ENCODE measurements around the gene RSRC1. TPM values are rescaled to one million over a fixed set of nuclear protein-coding genes. Genes with fewer than 3 reads are reported as not detected.

RSRC1 gene
- total RNA-seq, 2 donors from 2014 or later, result 35.6 to 45.8 TPM

DNA sequence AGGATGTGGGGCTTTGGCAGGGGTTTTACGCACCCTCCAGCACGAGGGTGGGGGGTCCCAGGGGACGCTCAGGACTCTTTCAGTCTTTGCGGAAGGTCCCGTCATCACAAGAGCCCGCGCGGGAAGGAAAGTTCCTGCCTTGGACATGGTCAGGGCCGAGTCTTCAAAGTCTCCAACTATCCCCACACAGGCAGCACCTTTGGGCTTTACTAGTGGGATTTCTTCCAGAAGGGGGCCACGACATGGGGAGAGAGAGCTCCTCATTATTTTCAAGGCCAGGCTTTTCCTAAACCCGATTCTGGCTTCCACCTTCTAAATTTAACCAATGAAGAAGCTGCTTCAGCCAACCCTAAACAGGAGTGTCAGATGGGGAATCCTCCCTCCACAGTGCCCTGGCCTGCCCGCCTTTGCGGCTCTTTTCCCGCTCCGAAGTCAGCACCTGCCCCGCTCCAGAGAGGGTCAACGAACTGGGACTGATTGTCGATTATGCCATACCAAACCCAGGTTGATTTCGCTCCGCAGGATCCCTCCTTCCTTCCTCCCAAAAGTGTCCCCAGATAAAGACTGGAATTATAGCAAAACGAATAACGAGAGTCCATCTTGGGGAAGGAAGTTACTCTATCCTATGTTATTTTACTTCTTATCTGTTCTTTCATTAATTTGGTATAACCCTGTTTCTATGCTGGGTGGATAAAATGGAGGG, 14.6 kb upstream of the RSRC1 start:
- Mint-ChIP-seq H3K36me3 (ENCODE audit: insufficient read depth in 2 of 2) (peaks cover 0 to 4% of the 10 kb centered on the region in 2 donors), H3K9me3 (no peaks in the 10 kb centered on the region), H3K27ac (no peak overlapping the region), H3K27me3 (ENCODE audit: low read depth) (peaks cover 93% of the 10 kb centered on the region), H3K4me1 (ENCODE audit: low read depth) (peaks cover 26% of the 10 kb centered on the region), H3K4me3 (peak overlapping the region; percentile 51 to 56)
- no peak for DNase-seq
- ATAC-seq (replicated peaks in 1 of 2), result no peak

- peaks cover 92% of the 10 kb centered on the region for H3K27me3 Mint-ChIP-seq (ENCODE audit: low read depth)
- H3K36me3 Mint-ChIP-seq (ENCODE audit: insufficient read depth in 2 of 2), result peaks cover 0 to 4% of the 10 kb centered on the region in 2 donors
- peaks cover 26% of the 10 kb centered on the region for H3K4me1 Mint-ChIP-seq (ENCODE audit: low read depth)
- H3K9me3 Mint-ChIP-seq, result no peaks in the 10 kb centered on the region
- H3K4me3 Mint-ChIP-seq, result peak overlapping the region; percentile 51 to 56
- H3K27ac Mint-ChIP-seq, result no peak overlapping the region
- no peak for ATAC-seq (replicated peaks in 1 of 2)
- DNase-seq, result no peak
Observed at GRCh38 chr3:158095814-158096704, 13.8 kb upstream of the RSRC1 start.

- Mint-ChIP-seq H3K4me1 (ENCODE audit: low read depth) (peaks cover 26% of the 10 kb centered on the region), H3K27ac (no peak overlapping the region), H3K4me3 (peak overlapping the region; percentile 94), H3K27me3 (ENCODE audit: low read depth) (peaks cover 93% of the 10 kb centered on the region), H3K9me3 (no peaks in the 10 kb centered on the region), H3K36me3 (ENCODE audit: insufficient read depth in 2 of 2) (peaks cover 1 to 4% of the 10 kb centered on the region in 2 donors)
- DNase-seq (no peak), ATAC-seq (replicated peaks in 1 of 2) (no peak)
Observed at GRCh38 chr3:158097081-158097592, 12.8 kb upstream of the RSRC1 start.

- H3K27me3 Mint-ChIP-seq (ENCODE audit: low read depth), result peaks cover 93% of the 10 kb centered on the region
Observed at GRCh38 chr3:158097593-158098308, 12.1 kb upstream of the RSRC1 start.

DNA sequence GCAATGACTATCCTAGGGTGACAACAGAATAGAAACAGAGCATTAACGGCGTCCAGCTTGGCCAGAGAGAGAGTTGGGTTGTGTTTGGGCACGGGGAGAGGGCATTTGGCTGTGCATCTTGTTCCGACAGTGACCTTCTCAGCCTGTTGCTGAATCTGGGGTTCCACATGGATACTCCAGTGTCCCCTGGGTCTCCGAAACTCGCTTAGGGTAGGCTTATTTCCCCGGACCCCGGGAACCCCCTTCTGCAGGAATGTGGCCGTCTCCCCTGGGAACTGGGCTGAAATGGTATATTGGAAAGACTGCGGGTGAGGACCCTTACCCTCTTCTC, 11.6 kb upstream of the RSRC1 start:
- H3K36me3 Mint-ChIP-seq (ENCODE audit: insufficient read depth in 2 of 2), result peaks cover 4 to 5% of the 10 kb centered on the region in 2 donors
- no peak for ATAC-seq (replicated peaks in 1 of 2)
- H3K27me3 Mint-ChIP-seq (ENCODE audit: low read depth), result peaks cover 96% of the 10 kb centered on the region
- peak overlapping the region; percentile 31 for H3K27ac Mint-ChIP-seq
- no peaks in the 10 kb centered on the region for H3K9me3 Mint-ChIP-seq
- DNase-seq, result no peak
- H3K4me1 Mint-ChIP-seq (ENCODE audit: low read depth), result peaks cover 34% of the 10 kb centered on the region
- peak overlapping the region; percentile 94 for H3K4me3 Mint-ChIP-seq

More at GRCh38 chr3:158097593-158098308, 12.1 kb upstream of the RSRC1 start:
- peak overlapping the region; percentile 31 for H3K27ac Mint-ChIP-seq
- peak; percentile 80 to 81 for DNase-seq
- H3K4me1 Mint-ChIP-seq (ENCODE audit: low read depth), result peaks cover 29% of the 10 kb centered on the region
- peaks cover 1 to 4% of the 10 kb centered on the region in 2 donors for H3K36me3 Mint-ChIP-seq (ENCODE audit: insufficient read depth in 2 of 2)
- ATAC-seq (replicated peaks in 1 of 2), result peak; percentile 91 to 95
- H3K9me3 Mint-ChIP-seq, result no peaks in the 10 kb centered on the region
- H3K4me3 Mint-ChIP-seq, result peak overlapping the region; percentile 94

GRCh38 chr3:158098834-158099424, 11.0 kb upstream of the RSRC1 start:
- peaks cover 96% of the 10 kb centered on the region for H3K27me3 Mint-ChIP-seq (ENCODE audit: low read depth)
- no peak for ATAC-seq (replicated peaks in 1 of 2)
- peaks cover 4 to 5% of the 10 kb centered on the region in 2 donors for H3K36me3 Mint-ChIP-seq (ENCODE audit: insufficient read depth in 2 of 2)
- H3K4me3 Mint-ChIP-seq, result peak overlapping the region; percentile 94
- peaks cover 41% of the 10 kb centered on the region for H3K4me1 Mint-ChIP-seq (ENCODE audit: low read depth)
- peak overlapping the region; percentile 50 for H3K27ac Mint-ChIP-seq
- no peaks in the 10 kb centered on the region for H3K9me3 Mint-ChIP-seq
- no peak for DNase-seq

DNA sequence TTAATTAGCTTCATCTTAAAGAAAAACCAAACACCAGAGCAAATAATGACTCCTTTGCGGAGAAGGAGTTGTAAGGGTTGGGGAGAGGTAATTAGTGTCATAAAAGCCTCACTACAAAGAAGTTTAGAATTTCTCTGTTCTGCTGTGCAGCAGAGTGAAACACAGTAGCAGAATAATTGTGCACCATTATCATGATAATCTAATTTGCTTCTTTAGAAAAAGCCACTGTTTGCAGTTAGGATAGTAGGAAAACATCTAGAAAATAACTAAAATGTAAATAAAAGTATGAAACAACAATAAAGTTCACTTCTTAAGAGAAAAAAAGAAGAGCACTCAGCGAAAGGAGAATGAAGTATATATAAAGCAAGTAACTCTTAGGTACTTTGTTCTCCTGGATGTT, 9.2 kb upstream of the RSRC1 start:
- DNase-seq, result no peak
- ATAC-seq (replicated peaks in 1 of 2), result no peak
- H3K9me3 Mint-ChIP-seq, result no peaks in the 10 kb centered on the region
- peaks cover 2 to 4% of the 10 kb centered on the region in 2 donors for H3K36me3 Mint-ChIP-seq (ENCODE audit: insufficient read depth in 2 of 2)
- H3K27me3 Mint-ChIP-seq (ENCODE audit: low read depth), result peaks cover 96% of the 10 kb centered on the region
- no peak overlapping the region for H3K4me3 Mint-ChIP-seq
- H3K4me1 Mint-ChIP-seq (ENCODE audit: low read depth), result peaks cover 45% of the 10 kb centered on the region
- no peak overlapping the region for H3K27ac Mint-ChIP-seq

- DNase-seq, result no peak
- Mint-ChIP-seq H3K4me3 (no peak overlapping the region), H3K4me1 (ENCODE audit: low read depth) (peaks cover 51% of the 10 kb centered on the region), H3K36me3 (ENCODE audit: insufficient read depth in 2 of 2) (peaks cover 1 to 4% of the 10 kb centered on the region in 2 donors), H3K27me3 (ENCODE audit: low read depth) (peaks cover 96% of the 10 kb centered on the region), H3K27ac (no peak overlapping the region), H3K9me3 (no peaks in the 10 kb centered on the region)
- ATAC-seq (replicated peaks in 1 of 2), result no peak
Observed at GRCh38 chr3:158101335-158102241, 8.3 kb upstream of the RSRC1 start.

- peak overlapping the region; percentile 92 for H3K4me3 Mint-ChIP-seq
- ATAC-seq (replicated peaks in 1 of 2), result no peak
- DNase-seq, result no peak
- no peaks in the 10 kb centered on the region for H3K9me3 Mint-ChIP-seq
- H3K36me3 Mint-ChIP-seq (ENCODE audit: insufficient read depth in 2 of 2), result peaks cover 1 to 4% of the 10 kb centered on the region in 2 donors
- peaks cover 96% of the 10 kb centered on the region for H3K27me3 Mint-ChIP-seq (ENCODE audit: low read depth)
- peaks cover 54% of the 10 kb centered on the region for H3K4me1 Mint-ChIP-seq (ENCODE audit: low read depth)
- H3K27ac Mint-ChIP-seq, result no peak overlapping the region
Observed at GRCh38 chr3:158102242-158103080, 7.4 kb upstream of the RSRC1 start.

DNA sequence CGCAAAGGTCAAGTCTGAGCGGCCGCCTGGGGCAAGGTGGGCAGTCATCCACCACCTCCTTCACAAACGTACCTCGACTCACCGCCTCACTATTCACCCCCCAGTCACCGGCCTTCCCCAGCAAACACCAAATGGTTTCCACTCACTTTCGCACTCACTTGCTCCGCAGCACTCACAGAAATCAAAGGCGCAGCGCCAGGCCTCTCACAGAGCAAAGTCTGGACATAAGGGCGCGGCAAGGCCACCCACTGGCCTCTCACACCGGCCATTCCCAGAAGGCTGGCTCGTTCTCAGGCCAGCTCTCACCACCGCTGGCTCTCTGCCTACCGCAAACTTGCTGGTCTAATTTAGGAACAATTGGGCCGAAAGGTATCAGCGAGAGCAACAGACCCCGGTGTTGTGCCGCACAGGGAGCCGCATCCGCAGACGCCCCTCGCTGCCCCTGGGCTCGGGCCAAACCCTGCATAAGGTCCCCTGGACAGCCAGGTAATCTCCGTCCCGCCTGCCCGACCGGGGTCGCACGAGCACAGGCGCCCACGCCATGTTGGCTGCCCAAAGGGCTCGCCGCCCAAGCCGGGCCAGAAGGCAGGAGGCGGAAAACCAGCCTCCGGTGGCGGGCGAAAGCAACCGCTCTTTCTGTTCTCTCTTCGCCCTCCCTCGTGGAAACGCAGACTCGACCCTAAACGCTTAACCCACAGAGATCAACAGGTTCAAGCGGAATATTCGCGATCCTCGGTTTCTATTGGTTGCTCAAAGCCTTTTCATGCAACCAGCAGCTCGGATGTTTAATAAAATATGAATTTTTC, 6.6 kb upstream of the RSRC1 start:
- Mint-ChIP-seq H3K27ac (peak overlapping the region; percentile 68), H3K27me3 (ENCODE audit: low read depth) (peaks cover 96% of the 10 kb centered on the region), H3K4me3 (peak overlapping the region; percentile 92), H3K4me1 (ENCODE audit: low read depth) (peaks cover 47% of the 10 kb centered on the region), H3K36me3 (ENCODE audit: insufficient read depth in 2 of 2) (peaks cover 2 to 4% of the 10 kb centered on the region in 2 donors), H3K9me3 (no peaks in the 10 kb centered on the region)
- ATAC-seq (replicated peaks in 1 of 2), result peak; percentile 14 to 17
- peak in 1 of 2 donors; percentile 21 for DNase-seq

Measured in activated T-cell treated with anti-CD3 and anti-CD28 coated beads, Interleukin-2, amount 50 U/mL, for 72 hours (primary cell).